ENCODE results near the gene TRIM69. TPM values are rescaled to one million over a fixed set of nuclear protein-coding genes. Genes with fewer than 3 reads are reported as not detected.
"Not testable (repeated sequence)": the region's sequence is repeated elsewhere in the genome, so short reads cannot be mapped to it uniquely, and the experiment has no call there.

The TRIM69 gene
- total and polyA plus RNA-seq, 12 donors = 25.2 to 146 (median 69.0) TPM

DNA sequence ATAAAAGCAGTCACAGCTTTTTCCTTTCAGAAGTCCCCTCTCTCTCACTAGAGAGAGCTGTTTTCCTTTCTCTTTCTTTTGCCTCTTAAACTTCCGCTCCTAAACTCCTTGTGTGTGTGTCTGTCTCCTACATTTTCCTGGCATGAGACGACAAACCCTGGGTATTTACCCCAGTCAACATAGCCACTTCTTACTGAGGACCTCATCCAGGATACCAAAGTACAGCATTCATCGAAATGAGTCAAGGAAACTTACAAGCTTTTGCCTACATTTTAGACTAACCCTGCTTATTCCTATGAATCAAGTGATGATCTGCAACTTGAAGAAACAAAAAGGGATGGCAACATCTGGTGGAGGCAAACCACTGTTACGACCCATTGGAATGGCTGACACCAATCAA, 41.9 kb upstream of the TRIM69 start:
- Histone ChIP-seq H3K4me3 (no peak overlapping the region), H3K4me1 (no peaks in the 10 kb centered on the region), H3K36me3 (no peaks in the 10 kb centered on the region), H3K9me3 (peaks cover 0 to 4% (median 0%) of the 10 kb centered on the region in 11 donors), H3K27me3 (no peaks in the 10 kb centered on the region), H3K27ac (no peak overlapping the region)
- DNase-seq (no peak), ATAC-seq (no peak)
- 86 to 90% methylated on average over 4 of the region's 4 CpGs for WGBS, 2 donors
- intact Hi-C loops (cut with DNase I) = no loop called here
- TF ChIP-seq, protein P1, sequence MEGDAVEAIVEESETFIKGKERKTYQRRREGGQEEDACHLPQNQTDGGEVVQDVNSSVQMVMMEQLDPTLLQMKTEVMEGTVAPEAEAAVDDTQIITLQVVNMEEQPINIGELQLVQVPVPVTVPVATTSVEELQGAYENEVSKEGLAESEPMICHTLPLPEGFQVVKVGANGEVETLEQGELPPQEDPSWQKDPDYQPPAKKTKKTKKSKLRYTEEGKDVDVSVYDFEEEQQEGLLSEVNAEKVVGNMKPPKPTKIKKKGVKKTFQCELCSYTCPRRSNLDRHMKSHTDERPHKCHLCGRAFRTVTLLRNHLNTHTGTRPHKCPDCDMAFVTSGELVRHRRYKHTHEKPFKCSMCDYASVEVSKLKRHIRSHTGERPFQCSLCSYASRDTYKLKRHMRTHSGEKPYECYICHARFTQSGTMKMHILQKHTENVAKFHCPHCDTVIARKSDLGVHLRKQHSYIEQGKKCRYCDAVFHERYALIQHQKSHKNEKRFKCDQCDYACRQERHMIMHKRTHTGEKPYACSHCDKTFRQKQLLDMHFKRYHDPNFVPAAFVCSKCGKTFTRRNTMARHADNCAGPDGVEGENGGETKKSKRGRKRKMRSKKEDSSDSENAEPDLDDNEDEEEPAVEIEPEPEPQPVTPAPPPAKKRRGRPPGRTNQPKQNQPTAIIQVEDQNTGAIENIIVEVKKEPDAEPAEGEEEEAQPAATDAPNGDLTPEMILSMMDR (IDR thresholded peaks at IDR 0.05) = no peak

DNA sequence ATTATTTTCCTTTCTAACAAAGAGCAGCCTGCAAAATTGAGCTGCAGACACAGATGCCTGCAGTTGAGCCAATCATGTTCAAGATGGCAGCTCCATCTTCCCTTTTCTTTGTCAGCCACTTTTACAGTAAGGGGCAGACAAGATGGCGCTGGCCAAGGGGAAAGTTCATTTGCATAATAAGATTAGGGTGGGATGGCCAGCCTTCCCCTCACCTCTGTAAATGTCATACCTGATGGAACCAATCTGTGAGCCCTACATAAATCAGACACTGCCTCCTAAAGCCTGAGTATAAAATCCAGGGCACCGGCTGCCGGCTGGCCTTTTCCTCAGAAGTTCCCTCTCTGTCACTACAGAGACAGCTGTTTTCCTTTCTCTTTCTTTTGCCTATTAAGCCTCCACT, 41.0 kb upstream of the TRIM69 start:
- H3K9me3 ChIP-seq = peaks cover 0 to 13% (median 0%) of the 10 kb centered on the region in 11 donors
- no peak overlapping the region for H3K4me3 ChIP-seq
- no peaks in the 10 kb centered on the region for H3K27me3 ChIP-seq
- H3K27ac ChIP-seq = no peak overlapping the region
- no peaks in the 10 kb centered on the region for H3K4me1 ChIP-seq
- DNase-seq = no peak
- WGBS, 2 donors = 59 to 69% methylated on average over 3 of the region's 3 CpGs
- intact Hi-C loops (cut with DNase I) = no loop called here
- H3K36me3 ChIP-seq = no peaks in the 10 kb centered on the region
- TF ChIP-seq, protein P1 (IDR thresholded peaks at IDR 0.05) = no peak
- no peak for ATAC-seq

DNA sequence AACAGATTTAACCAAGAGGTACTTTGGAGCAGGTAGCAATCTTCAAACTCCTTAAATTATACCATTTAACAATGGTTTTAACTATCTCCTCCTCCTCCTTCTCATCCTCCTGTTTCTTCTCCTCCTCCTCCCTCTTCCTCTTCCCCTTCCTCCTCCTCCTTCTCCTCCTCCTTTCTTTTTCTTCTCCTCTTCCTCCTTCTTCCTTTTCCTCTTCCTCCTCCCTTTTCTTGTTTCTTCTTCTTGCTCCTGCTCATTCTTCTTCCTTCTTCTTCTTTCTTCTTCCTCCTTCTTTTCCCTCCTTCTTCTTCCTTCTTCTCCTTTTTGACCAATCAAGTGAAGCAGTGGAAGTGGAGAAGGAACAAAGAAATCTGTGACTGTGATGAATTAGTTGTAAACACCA, 39.3 kb upstream of the TRIM69 start:
- Histone ChIP-seq H3K9me3 (peaks cover 0 to 25% (median 0%) of the 10 kb centered on the region in 11 donors), H3K4me3 (no peak overlapping the region), H3K27me3 (no peaks in the 10 kb centered on the region), H3K27ac (no peak overlapping the region), H3K36me3 (no peaks in the 10 kb centered on the region), H3K4me1 (no peaks in the 10 kb centered on the region)
- TF ChIP-seq, protein P1 (IDR thresholded peaks at IDR 0.05) = no peak
- DNase-seq (no peak), ATAC-seq (no peak)
- intact Hi-C loops (cut with DNase I) = no loop called here

DNA sequence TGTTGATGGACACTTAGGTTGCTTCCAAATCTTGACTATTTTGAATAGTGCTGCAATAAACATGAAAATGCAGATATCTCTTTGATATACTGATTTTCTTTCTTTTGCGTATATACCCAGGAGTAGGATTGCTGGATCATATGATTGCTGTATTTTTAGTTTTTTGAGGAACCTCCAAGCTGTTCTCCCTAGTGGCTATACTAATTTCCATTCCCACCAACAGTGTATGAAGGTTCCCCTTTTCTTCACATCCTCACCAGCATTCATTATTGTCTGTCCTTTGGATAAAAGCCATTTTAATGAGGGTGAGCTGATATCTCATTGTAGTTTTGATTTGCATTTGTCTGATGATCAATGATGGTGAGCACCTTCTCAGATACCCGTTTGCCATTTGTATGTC, 37.7 kb upstream of the TRIM69 start:
- ATAC-seq (no peak), DNase-seq (no peak)
- H3K27me3 ChIP-seq = no peaks in the 10 kb centered on the region
- no peak overlapping the region for H3K27ac ChIP-seq
- intact Hi-C loops (cut with DNase I) = no loop called here
- H3K4me1 ChIP-seq = no peaks in the 10 kb centered on the region
- no peak overlapping the region for H3K4me3 ChIP-seq
- 86 to 92% methylated on average over 2 of the region's 2 CpGs for WGBS, 2 donors
- H3K36me3 ChIP-seq = no peaks in the 10 kb centered on the region
- peaks cover 0 to 33% (median 0%) of the 10 kb centered on the region in 11 donors for H3K9me3 ChIP-seq
- TF ChIP-seq, protein P1 (IDR thresholded peaks at IDR 0.05) = no peak

DNA sequence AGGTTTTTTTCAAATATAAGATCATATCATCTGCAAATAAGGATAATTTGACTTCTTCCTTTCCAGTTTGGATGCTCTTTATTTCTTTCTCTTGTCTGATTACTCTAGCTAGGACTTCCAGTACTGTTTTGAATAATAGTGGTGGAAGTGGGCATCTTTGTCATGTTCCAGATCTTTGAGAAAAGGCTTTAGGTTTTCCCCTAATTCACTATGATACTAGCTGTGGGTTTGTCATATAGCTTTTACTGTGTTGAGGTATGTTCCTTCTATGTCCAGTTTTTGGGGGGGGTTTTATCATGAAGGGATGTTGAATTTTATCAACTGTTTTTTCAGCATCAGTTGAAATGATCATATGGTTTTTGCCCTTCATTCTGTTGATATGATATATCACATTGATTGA, 35.7 kb upstream of the TRIM69 start:
- H3K27me3 ChIP-seq, H3K4me3 ChIP-seq, H3K36me3 ChIP-seq, ATAC-seq, DNase-seq, H3K27ac ChIP-seq, H3K4me1 ChIP-seq: not testable (repeated sequence)
- intact Hi-C loops (cut with DNase I) = loop anchor here in 1 of 10 donors (5.0 kb wide), 1 partner anchor 33 kb away; no protein-coding TSS in a partner anchor
- H3K9me3 ChIP-seq = peaks cover 0 to 37% (median 0%) of the 10 kb centered on the region in 11 donors

Measured in heart right ventricle (tissue), 16 donors.